Dermis blood vessel endothelial cell (primary cell): ENCODE measurements around the gene TAF11L13. TPM values are rescaled to one million over a fixed set of nuclear protein-coding genes. Genes with fewer than 3 reads are reported as not detected.

Experiments used
- DNase-seq: peaks from one replicate; pipeline ENCODE4 v3.0.0; 2010
- total RNA-seq: library from RNA; depleted of rRNA; stranded (reverse); fragments of >200 nt; gene quantifications from 2 replicates; pipeline ENCODE4 v1.2.3, GENCODE V29; 2014

The TAF11L13 gene
- total RNA-seq, 1 donor from 2014 or later = not detected

DNA sequence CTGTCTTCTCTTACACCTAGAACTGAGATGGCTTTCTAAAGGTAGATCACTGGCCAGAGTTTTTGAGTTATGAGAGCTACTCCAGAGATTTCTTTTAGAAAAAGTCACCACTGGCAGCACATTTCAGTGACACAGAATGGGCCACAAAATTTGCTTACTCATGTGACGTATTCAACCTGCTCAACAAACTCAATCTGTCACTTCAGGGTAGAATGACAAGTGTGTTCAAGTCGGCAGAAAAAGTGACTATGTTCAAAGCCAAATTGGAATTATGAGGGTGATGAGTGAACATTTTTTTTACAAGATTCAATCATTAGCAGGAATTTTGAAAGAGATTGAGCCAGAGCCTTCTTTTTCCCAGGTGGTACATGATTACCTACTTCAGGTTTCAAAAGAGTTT, 48.8 kb downstream of the TAF11L13 start:
- no peak for DNase-seq

Other genes starting within 250 kb of the TAF11L13 start
- gene TAF11L2, start 133.9 kb upstream of the TAF11L13 start, total RNA-seq = not detected in 2 replicates
- gene TAF11L3, start 113.7 kb upstream of the TAF11L13 start, total RNA-seq = not detected in 2 replicates
- not detected in 2 replicates for gene TAF11L4, start 110.3 kb upstream of the TAF11L13 start, total RNA-seq
- not detected in 2 replicates for gene TAF11L5, start 106.9 kb upstream of the TAF11L13 start, total RNA-seq
- gene TAF11L6, start 103.4 kb upstream of the TAF11L13 start, total RNA-seq = not detected in 2 replicates
- gene TAF11L7, start 46.3 kb upstream of the TAF11L13 start, total RNA-seq = not detected in 2 replicates
- not detected in 2 replicates for gene TAF11L8, start 41.1 kb upstream of the TAF11L13 start, total RNA-seq
- gene TAF11L9, start 37.7 kb upstream of the TAF11L13 start, total RNA-seq = not detected in 2 replicates
- not detected in 2 replicates for gene TAF11L10, start 34.3 kb upstream of the TAF11L13 start, total RNA-seq
- gene TAF11L11, start 27.9 kb upstream of the TAF11L13 start, total RNA-seq = not detected in 2 replicates
- gene TAF11L12, start 21.7 kb upstream of the TAF11L13 start, total RNA-seq = not detected in 2 replicates
- not detected in 2 replicates for gene TAF11L14, start 2.4 kb downstream of the TAF11L13 start, total RNA-seq